ENCODE measurements around the gene FXYD3.
A peak's percentile ranks its signal among the peaks of the same experiment; 100 is the strongest.

The FXYD3 gene

DNA sequence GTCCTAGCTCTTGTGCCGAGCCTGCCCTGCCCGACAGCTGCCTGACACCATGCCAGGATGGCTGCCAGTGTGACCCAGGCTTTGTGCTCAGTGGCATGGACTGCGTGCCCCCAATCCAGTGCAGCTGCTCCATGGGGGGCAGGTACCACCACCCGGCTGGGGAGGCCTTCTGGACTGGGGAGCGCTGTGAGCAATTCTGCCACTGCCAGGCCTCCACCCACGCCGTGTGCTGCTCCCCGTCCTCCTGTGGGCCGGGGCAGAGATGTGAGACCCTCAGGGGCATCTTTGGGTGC lies 9.4 kb upstream of the FXYD3 start:
- DNase-seq (ENCODE audit: low read depth) = no peak

DNA sequence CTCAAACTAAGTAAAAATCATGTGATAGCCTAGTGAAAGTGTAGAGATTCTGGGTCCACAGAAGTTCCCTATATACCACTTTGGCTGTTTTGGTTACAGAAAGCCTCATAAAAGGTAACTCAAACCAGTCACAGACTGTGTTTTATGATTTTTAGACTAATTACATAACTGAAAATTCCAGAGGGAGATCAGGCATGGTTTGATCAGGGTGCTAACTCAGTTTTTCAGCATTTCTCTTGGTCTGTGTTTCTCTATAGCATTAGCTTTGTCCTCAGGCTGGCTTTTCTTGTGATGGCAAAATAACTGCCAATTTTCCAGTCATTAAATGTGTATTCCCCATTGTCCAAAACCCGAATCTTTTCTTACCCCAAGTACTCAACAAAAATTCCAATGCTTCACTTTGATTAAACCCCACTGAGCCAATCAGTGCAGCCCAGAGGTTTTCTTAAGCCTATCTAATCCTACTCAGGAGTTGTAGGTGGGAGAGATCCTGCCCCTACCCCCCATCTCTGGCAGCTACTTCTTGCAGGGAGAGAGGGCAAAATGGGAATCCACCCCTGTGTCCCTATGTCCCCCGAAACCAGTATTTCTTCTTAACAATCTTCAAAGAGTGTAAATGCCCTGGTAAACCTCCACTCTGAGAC lies 8.6 kb upstream of the FXYD3 start:
- DNase-seq (ENCODE audit: low read depth) = no peak

- DNase-seq (ENCODE audit: low read depth) = no peak
Observed at GRCh38 chr19:35107545-35107944, 8.1 kb upstream of the FXYD3 start.

DNA sequence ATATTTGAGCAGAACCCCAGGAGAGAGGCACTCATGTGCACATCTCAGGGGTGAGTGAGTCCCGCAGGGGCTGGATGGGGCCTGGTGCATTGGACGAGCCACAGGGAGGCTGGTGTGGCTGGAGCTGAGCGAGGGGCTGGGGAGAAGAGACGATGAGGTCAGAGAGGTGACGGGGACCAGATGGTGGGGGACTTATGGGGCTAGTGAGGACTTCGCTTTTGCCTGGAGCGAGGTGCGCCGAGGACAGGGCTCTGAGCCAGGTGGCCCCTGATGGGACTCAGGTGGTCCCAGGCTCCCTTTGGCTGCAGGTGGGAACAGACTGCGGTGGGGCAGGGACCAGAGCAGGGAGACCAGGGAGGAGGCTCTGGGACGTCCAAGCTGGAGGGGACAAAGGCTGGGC lies 6.9 kb upstream of the FXYD3 start:
- no peak for DNase-seq (ENCODE audit: low read depth)

DNA sequence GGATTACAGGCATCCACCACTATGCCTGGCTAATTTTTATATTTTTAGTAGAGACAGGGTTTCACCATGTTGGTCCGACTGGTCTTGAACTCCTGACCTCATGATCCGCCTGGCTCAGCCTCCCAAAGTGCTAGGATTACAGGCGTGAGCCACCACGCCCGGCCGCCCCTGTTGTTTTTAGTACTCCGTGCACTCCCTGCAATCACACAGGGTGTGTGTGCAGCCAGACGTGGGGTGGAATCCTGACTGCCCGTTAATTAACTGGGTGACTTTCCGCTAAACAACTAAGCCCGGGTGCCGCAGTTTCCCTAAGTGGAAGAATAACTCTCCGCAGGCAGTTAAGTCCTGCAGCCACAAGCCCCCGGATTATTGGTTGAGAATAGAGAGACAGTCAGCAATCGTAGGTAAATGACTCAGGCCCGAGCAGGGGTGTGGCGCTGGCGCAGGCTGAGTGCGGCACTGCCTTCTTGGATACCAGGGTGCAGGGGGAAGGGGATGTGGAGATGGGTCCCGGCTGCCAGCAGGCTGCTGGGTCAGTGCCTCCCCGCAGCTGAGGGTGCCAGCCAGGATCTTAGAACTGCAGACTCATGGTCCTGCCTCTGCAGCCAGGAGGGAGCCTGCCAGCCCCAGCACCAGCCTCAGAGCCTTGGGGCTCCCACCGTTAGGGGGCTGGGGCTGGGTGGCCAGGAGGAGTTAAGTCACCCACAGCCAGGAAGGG lies 6.1 kb upstream of the FXYD3 start:
- no peak for DNase-seq (ENCODE audit: low read depth)

DNA sequence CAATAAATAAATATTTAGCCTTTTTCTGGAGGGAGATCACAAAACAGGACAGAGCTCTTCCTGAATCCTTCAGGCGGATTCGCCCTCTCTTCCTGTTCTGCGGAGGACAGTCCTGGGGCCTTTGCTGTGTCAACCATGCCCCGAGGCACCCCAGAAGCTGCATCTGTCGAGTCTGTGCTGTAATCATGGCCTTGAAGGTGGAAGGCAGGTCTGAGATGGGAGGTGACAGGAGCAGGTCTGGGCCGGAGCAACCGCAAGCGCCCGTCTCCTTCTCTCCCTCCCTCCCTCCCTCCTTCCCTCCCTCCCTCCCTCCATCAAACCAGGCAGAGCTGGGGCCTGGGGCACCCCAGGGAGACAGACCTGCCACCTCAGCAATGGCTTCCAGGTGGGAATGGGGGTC lies 4.6 kb upstream of the FXYD3 start:
- no peak for DNase-seq (ENCODE audit: low read depth)

DNA sequence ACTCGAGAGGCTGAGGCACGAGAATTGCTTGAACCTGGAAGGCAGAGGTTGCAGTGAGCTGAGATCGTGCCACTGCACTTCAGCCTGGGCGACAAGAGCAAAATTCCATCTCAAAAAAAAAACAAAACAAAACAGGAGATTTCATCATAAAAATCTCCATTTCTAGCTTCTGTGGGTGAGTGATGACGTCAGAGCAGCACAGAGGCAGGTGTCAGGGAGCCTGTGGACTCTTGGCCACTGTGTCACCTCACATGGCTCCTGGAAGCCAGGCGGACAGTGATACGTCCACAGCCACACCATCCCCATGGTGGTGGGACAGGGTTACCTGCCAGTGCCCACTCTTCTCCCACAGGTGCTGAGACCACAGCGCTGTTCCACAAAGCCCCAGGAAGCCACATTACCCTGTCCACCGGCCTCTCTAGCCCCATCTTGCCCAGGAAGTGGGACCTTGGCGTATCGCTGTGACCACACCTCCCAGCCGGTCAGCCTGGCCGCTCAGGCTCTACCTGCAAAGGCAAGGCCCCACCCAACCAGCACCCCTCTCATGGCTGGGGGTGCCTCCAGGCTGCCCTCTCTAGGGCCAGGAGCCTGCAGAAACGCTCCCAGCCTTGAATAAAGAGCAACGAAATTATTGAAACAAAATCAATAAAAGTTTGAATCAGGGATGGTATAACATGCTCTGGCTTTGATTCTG lies 2.5 kb upstream of the FXYD3 start:
- no peak for DNase-seq (ENCODE audit: low read depth)

- DNase-seq (ENCODE audit: low read depth) = peak; percentile 64
Observed at GRCh38 chr19:35114353-35115176, 1.1 kb upstream of the FXYD3 start.

DNA sequence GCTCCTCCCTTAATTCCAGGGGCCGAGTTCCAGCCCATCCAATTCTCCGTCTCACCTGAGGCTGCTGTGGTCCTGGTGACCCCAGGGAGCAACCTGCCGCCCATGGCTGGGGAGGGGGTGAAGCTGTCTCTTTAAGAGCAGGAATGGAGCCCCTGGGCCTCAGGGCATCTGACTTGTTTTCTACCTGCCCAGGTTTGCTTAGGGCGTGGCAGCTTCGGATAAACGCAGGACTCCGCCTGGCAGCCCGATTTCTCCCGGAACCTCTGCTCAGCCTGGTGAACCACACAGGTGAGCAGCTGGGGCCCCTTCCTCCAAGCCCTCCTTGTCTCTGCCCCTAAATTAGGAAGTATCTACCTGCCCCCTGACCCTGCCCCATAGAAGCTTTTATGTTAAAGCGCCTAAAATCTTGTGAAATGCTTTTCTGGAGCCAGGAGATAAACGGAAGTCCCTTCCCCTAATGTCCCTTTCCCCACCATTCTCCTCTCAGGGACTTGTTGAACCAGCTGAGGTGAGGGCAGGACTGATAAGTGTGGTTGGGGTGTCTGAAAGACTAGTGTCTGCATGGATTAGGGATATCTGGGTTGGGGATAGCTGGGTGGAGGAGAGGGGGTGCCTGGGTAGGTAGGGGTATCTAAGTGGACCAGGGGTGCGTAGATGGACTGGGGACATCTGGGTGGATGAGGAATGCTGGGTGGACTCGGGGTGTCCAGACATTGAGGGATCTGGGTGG lies 614 bp downstream of the FXYD3 start:
- DNase-seq (ENCODE audit: low read depth) = no peak

- DNase-seq (ENCODE audit: low read depth) = no peak
Observed at GRCh38 chr19:35117116-35117515, 1.5 kb downstream of the FXYD3 start.

- DNase-seq (ENCODE audit: low read depth) = no peak
Observed at GRCh38 chr19:35117799-35118198, 2.2 kb downstream of the FXYD3 start.

DNA sequence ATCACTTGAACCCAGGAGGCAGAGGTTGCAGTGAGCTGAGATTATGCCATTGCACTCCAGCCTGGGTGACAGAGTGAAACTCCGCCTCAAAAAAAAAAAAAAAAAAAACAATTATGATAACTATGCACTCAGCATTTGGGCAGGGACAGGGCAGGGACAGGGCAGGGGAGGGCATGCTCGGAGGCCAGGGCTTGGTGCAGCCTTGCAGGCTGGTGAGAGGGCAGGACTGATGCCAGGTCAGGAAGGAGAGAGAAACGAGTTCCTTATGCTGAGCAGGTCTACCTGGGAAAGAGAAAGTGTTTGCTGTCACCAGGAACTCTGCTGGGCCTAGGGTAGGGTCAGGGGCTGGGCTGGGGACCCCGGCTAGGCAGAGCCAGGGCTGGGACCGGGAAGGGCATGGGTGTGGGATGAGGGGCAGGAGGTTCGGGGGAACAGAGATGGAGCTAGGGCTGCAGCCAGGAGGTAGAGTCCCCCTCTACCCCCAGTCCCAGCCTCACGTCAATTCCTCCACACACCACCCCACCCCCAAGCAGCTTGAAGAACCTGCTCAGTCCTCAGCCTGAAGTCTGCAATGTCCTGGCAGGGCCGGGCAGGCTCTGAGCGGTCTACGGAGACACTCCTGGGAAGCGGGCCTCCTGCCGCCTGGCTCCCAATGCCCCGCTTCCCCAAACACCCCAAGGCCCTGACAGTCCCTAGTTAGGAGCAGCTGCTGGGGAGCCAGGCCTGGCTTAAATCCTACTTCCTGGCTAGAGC lies 2.8 kb downstream of the FXYD3 start:
- no peak for DNase-seq (ENCODE audit: low read depth)

DNA sequence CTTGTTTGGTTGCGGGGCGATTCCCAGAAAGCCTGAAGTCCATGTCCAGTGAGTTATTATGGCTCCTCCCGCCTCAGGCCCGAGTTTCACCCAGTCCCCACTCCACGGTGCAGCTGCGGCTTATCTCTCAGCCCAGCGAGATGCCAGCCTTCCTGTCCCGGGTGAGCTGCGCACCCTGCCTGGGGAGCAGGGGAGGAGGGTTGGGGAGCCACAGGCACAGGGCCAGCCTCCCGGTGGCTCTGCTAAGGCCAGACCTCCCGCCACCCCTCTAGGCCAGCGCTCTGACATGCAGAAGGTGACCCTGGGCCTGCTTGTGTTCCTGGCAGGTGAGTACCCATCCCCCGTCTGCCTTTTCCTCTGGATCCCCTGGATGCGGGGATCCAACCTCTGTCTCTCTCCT lies 3.5 kb downstream of the FXYD3 start:
- no peak for DNase-seq (ENCODE audit: low read depth)

DNA sequence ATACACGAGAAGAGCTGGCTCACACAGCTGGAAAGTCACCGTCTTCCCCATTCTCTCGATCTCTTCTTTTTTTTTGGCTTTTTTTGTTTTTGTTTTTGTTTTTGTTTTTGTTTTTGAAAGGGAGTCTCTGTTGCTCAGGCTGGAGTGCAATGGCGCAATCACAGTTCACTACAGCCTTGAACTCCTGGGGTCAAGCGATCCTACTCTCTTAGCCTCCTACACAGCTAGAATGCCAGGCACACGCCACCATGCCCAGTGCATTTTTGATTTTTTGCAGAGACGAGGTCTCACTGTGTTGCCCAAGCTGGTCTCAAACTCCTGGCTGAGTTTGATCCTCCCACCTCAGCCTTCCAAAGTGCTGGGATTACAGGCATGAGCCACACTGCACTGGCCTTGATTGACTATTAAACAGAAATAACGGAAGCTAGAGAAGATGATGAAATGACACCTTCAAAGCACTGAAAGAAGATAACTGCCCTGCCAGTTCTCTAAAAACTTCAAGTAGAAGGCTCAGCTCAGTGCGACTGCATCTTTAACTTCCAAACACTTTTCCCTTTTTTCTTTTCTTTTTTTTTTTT lies 4.0 kb downstream of the FXYD3 start:
- no peak for DNase-seq (ENCODE audit: low read depth)

DNA sequence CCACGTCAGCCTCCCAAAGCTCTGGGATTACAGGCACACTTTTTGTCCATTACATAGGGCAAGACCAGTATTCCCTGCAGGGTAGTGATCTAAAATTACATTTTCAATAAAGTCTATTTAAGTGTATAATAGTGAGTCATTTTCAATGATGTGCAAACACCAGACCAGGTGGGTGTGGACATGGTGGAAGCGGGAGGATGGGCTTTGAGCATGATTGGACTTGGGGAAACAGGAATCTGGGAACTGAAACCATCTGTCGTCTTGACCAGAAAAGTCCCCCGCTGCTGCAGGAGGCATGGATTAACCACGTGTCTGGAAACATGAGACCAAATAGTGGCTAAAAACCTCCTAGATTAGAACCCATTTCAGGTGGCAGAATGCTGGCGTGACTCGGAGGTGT lies 4.9 kb downstream of the FXYD3 start:
- DNase-seq (ENCODE audit: low read depth) = no peak

GRCh38 chr19:35120898-35121297 lies 5.3 kb downstream of the FXYD3 start:
- no peak for DNase-seq (ENCODE audit: low read depth)

GRCh38 chr19:35122687-35123551 lies 7.3 kb downstream of the FXYD3 start:
- DNase-seq (ENCODE audit: low read depth) = no peak

GRCh38 chr19:35123573-35123972 lies 8.0 kb downstream of the FXYD3 start:
- no peak for DNase-seq (ENCODE audit: low read depth)

- peak; percentile 80 for DNase-seq (ENCODE audit: low read depth)
Observed at GRCh38 chr19:35124098-35125060, 8.8 kb downstream of the FXYD3 start.

Data from stimulated activated CD8-positive, alpha-beta memory T cell treated with anti-CD3 and anti-CD28 coated beads, Interleukin-4, amount 100 ng/mL, for 24 hours (primary cell).